ENCODE measurements around the gene ADD1. TPM values are rescaled to one million over a fixed set of nuclear protein-coding genes. Genes with fewer than 3 reads are reported as not detected.

Gene ADD1
- total RNA-seq, 1 experiment from 2014 or later, result 181 TPM

- Histone ChIP-seq H3K79me2 (ENCODE audit: low read depth) (peaks cover 21% of the 10 kb centered on the region; the same call in 1 of the 2 replicates), H3K4me2 (no peak overlapping the region), H2AFZ (no peak overlapping the region), H3K27ac (no peak overlapping the region), H3K27me3 (ENCODE audit: insufficient read depth, low read depth) (no peaks in the 10 kb centered on the region), H3F3A (ENCODE audit: insufficient read depth, low read depth) (no peaks in the 10 kb centered on the region), H3K9me2 (ENCODE audit: insufficient read depth) (no peaks in the 10 kb centered on the region), H3K36me3 (ENCODE audit: low read depth) (no peaks in the 10 kb centered on the region), H3K4me1 (replicated peaks; ENCODE audit: insufficient read depth) (no peaks in the 10 kb centered on the region; the same call in 1 of the 2 replicates), H3K4me3 (no peak overlapping the region), H4K20me1 (ENCODE audit: insufficient read depth) (no peaks in the 10 kb centered on the region; the same call in 1 of the 2 replicates), H3K9me3 (ENCODE audit: insufficient read depth, low read depth) (no peaks in the 10 kb centered on the region)
- no TSS peak for BruUV-seq (replicated peaks)
- intact Hi-C loops (cut with micrococcal nuclease; ENCODE audit: unreplicated experiment), result no loop called here
- POLR2A ChIA-PET (ENCODE audit: unreplicated experiment), result no interaction called here
- no peak for DNase-seq
- TF ChIP-seq CTCF (conservative IDR thresholded peaks at IDR 0.05), result no peak
- TF ChIP-seq EZH2 (IDR thresholded peaks at IDR 0.05; ENCODE audit: low read depth), result no peak
- CTCF ChIA-PET, result no interaction called here
Measured at GRCh38 chr4:2866891-2867290, 23.2 kb downstream of the ADD1 start.

GRCh38 chr4:2867758-2868491 lies 24.3 kb downstream of the ADD1 start:
- Histone ChIP-seq H2AFZ (no peak overlapping the region), H3K4me2 (no peak overlapping the region), H3K9me2 (ENCODE audit: insufficient read depth) (no peaks in the 10 kb centered on the region), H3F3A (ENCODE audit: insufficient read depth, low read depth) (no peaks in the 10 kb centered on the region), H3K27ac (no peak overlapping the region), H3K4me3 (no peak overlapping the region), H3K27me3 (ENCODE audit: insufficient read depth, low read depth) (no peaks in the 10 kb centered on the region), H3K9me3 (ENCODE audit: insufficient read depth, low read depth) (no peaks in the 10 kb centered on the region), H3K79me2 (ENCODE audit: low read depth) (peaks cover 21% of the 10 kb centered on the region), H3K4me1 (replicated peaks; ENCODE audit: insufficient read depth) (no peaks in the 10 kb centered on the region), H4K20me1 (ENCODE audit: insufficient read depth) (no peaks in the 10 kb centered on the region), H3K36me3 (ENCODE audit: low read depth) (no peaks in the 10 kb centered on the region)
- ChIA-PET CTCF (no interaction called here), POLR2A (ENCODE audit: unreplicated experiment) (interaction anchor here (0.6 kb wide), 1 partner anchor 241 kb away, joined by 4 read pairs; no protein-coding TSS in a partner anchor)
- TF ChIP-seq CTCF (conservative IDR thresholded peaks at IDR 0.05) (no peak), EZH2 (IDR thresholded peaks at IDR 0.05; ENCODE audit: low read depth) (no peak)
- BruUV-seq (replicated peaks), result no TSS peak
- DNase-seq, result no peak
- intact Hi-C loops (cut with micrococcal nuclease; ENCODE audit: unreplicated experiment), result no loop called here

GRCh38 chr4:2868877-2869487 lies 25.3 kb downstream of the ADD1 start:
- Histone ChIP-seq H3K27me3 (ENCODE audit: insufficient read depth, low read depth) (no peaks in the 10 kb centered on the region), H4K20me1 (ENCODE audit: insufficient read depth) (no peaks in the 10 kb centered on the region), H2AFZ (no peak overlapping the region), H3K36me3 (ENCODE audit: low read depth) (no peaks in the 10 kb centered on the region), H3K27ac (no peak overlapping the region), H3K4me3 (no peak overlapping the region), H3K9me3 (ENCODE audit: insufficient read depth, low read depth) (no peaks in the 10 kb centered on the region), H3K4me1 (replicated peaks; ENCODE audit: insufficient read depth) (peaks cover 5% of the 10 kb centered on the region; the same call in 1 of the 2 replicates), H3K79me2 (ENCODE audit: low read depth) (peaks cover 19% of the 10 kb centered on the region), H3K9me2 (ENCODE audit: insufficient read depth) (no peaks in the 10 kb centered on the region), H3F3A (ENCODE audit: insufficient read depth, low read depth) (no peaks in the 10 kb centered on the region), H3K4me2 (no peak overlapping the region)
- BruUV-seq (replicated peaks), result no TSS peak
- TF ChIP-seq CTCF (conservative IDR thresholded peaks at IDR 0.05), result no peak
- no peak for TF ChIP-seq EZH2 (IDR thresholded peaks at IDR 0.05; ENCODE audit: low read depth)
- DNase-seq, result no peak
- intact Hi-C loops (cut with micrococcal nuclease; ENCODE audit: unreplicated experiment), result no loop called here
- ChIA-PET POLR2A (ENCODE audit: unreplicated experiment) (no interaction called here), CTCF (no interaction called here)
